C4-2B (cell line): ENCODE measurements around the gene ACSL3.

Source experiments
- ZFX ChIP-seq: fragments of 450-650 bp; IDR thresholded peaks from 2 replicates; pipeline ENCODE4 v1.6.1; 2017
- TF ChIP-seq, protein P1 (sequence below): fragments of 450-650 bp; conservative IDR thresholded peaks from 2 replicates; pipeline ENCODE4 v1.5.1; 2017; ENCODE audit warnings: mild to moderate bottlenecking

- TF ChIP-seq, protein P1, sequence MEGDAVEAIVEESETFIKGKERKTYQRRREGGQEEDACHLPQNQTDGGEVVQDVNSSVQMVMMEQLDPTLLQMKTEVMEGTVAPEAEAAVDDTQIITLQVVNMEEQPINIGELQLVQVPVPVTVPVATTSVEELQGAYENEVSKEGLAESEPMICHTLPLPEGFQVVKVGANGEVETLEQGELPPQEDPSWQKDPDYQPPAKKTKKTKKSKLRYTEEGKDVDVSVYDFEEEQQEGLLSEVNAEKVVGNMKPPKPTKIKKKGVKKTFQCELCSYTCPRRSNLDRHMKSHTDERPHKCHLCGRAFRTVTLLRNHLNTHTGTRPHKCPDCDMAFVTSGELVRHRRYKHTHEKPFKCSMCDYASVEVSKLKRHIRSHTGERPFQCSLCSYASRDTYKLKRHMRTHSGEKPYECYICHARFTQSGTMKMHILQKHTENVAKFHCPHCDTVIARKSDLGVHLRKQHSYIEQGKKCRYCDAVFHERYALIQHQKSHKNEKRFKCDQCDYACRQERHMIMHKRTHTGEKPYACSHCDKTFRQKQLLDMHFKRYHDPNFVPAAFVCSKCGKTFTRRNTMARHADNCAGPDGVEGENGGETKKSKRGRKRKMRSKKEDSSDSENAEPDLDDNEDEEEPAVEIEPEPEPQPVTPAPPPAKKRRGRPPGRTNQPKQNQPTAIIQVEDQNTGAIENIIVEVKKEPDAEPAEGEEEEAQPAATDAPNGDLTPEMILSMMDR = no peak
- no peak for TF ChIP-seq ZFX
Measured at GRCh38 chr2:222973237-222973636, 112.4 kb downstream of the ACSL3 start.
